ENCODE data around the gene UBAP1L. TPM values are rescaled to one million over a fixed set of nuclear protein-coding genes. Genes with fewer than 3 reads are reported as not detected.
"Not testable (repeated sequence)": the region's sequence is repeated elsewhere in the genome, so short reads cannot be mapped to it uniquely, and the experiment has no call there.

Gene UBAP1L
- total RNA-seq, 1 donor from 2014 or later: 9.6 TPM

- ChIA-PET CTCF (no interaction called here), POLR2A (no interaction called here)
- intact Hi-C loops (cut with micrococcal nuclease): loop anchor here (10.0 kb wide), 1 partner anchor 135 kb away; the partner anchor contains the start of gene CLPX
- ATAC-seq (ENCODE audit: low read depth) (no peak), DNase-seq (no peak)
- Mint-ChIP-seq H3K9me3 (no peaks in the 10 kb centered on the region), H3K27me3 (peaks cover 3% of the 10 kb centered on the region), H3K36me3 (ENCODE audit: low read depth) (no peaks in the 10 kb centered on the region), H3K27ac (peak overlapping the region; percentile 6), H3K4me1 (peaks cover 19% of the 10 kb centered on the region), H3K4me3 (no peak overlapping the region)
- TF ChIP-seq CTCF (IDR thresholded peaks at IDR 0.05): no peak
Measured at GRCh38 chr15:65050270-65050669, 64.7 kb downstream of the UBAP1L start.

DNA sequence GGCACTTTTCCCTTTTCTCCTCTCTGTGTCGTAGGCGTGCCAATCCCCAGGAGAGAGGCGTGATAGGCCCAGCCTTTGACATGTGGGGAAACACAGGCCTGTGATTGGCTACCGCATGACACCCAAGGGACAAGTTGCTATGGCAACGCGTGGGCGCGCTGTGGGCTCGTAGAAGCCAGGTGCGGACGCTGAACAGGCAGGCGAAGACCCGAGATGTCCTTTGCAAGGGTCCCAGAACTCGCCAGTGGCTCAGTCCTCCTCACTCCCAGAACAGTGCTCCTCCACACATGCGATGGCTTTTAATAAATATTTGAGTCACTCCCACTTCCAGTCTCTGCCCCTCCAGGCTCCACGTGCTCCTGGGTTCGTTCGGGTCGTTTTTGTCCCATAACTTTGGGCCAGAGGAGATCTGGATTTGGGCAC, 65.6 kb downstream of the UBAP1L start:
- Mint-ChIP-seq H3K36me3 (ENCODE audit: low read depth) (no peaks in the 10 kb centered on the region), H3K4me1 (peaks cover 19% of the 10 kb centered on the region), H3K4me3 (peak overlapping the region; percentile 77), H3K27ac (peak overlapping the region; percentile 63), H3K9me3 (no peaks in the 10 kb centered on the region), H3K27me3 (peaks cover 3% of the 10 kb centered on the region)
- ChIA-PET CTCF (no interaction called here), POLR2A (interaction anchor here (0.6 kb wide), 1 partner anchor 255 kb away, joined by 5 read pairs; the partner anchor contains the start of gene RNU5B-1)
- no peak for TF ChIP-seq CTCF (IDR thresholded peaks at IDR 0.05)
- ATAC-seq (ENCODE audit: low read depth) (peak; percentile 97), DNase-seq (peak; percentile 83)
- intact Hi-C loops (cut with micrococcal nuclease): loop anchor here (1.0 to 2.0 kb wide), 2 partner anchors 16 to 255 kb away; partner anchors contain the start of gene RNU5B-1

DNA sequence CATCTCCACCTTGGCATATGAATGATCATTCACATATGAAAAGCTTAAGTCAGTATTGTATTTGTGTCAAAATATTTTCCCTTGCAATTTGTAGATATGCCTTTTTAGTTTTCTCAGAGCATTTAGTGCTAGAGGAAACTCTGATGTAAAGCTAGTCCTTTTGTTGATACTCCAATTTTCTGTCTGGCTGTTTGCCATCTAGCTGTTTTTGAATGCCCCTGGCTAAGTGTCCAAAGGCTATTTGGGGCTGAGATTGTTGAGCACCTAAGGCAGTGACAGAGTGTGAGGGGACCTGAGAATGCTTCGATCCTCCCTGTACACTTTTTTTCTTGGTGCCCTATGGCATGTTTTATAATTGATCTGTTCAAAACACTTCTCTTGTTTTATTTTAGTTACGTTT, 66.8 kb downstream of the UBAP1L start:
- ChIA-PET CTCF (no interaction called here), POLR2A (interaction anchor here (0.7 kb wide), 2 partner anchors 320 to 347 kb away, joined by 3 read pairs; no protein-coding TSS in a partner anchor)
- no peak overlapping the region for H3K27ac Mint-ChIP-seq
- H3K27me3 Mint-ChIP-seq: peaks cover 3% of the 10 kb centered on the region
- H3K36me3 Mint-ChIP-seq (ENCODE audit: low read depth): no peaks in the 10 kb centered on the region
- ATAC-seq (ENCODE audit: low read depth): no peak
- no peak for DNase-seq
- H3K4me3 Mint-ChIP-seq: no peak overlapping the region
- H3K4me1 Mint-ChIP-seq: peaks cover 19% of the 10 kb centered on the region
- TF ChIP-seq CTCF (IDR thresholded peaks at IDR 0.05): no peak
- intact Hi-C loops (cut with micrococcal nuclease): loop anchor here (2.0 kb wide), 1 partner anchor 257 kb away; the partner anchor contains the start of gene RNU5B-1
- H3K9me3 Mint-ChIP-seq: no peaks in the 10 kb centered on the region

GRCh38 chr15:65044724-65045481, 70.1 kb downstream of the UBAP1L start, which contains the start of gene SLC51B:
SLC51B (plus strand) TSS chr15:65045387; CDS start chr15:65050005, 4,618 bp downstream.
- H3K9me3 Mint-ChIP-seq: no peaks in the 10 kb centered on the region
- DNase-seq (no peak), ATAC-seq (ENCODE audit: low read depth) (no peak)
- H3K27me3 Mint-ChIP-seq: peaks cover 7% of the 10 kb centered on the region
- H3K4me3 Mint-ChIP-seq: no peak within 1 kb of the TSS
- H3K4me1 Mint-ChIP-seq: peaks cover 10% of the 10 kb centered on the region
- ChIA-PET POLR2A (no interaction called here), CTCF (no interaction called here)
- H3K27ac Mint-ChIP-seq: no peak within 1 kb of the TSS
- no peak for TF ChIP-seq CTCF (IDR thresholded peaks at IDR 0.05)
- intact Hi-C loops (cut with micrococcal nuclease): no loop called here
- no peaks in the 10 kb centered on the region for H3K36me3 Mint-ChIP-seq (ENCODE audit: low read depth)

GRCh38 chr15:65044218-65044617, 70.8 kb downstream of the UBAP1L start:
- H3K27ac Mint-ChIP-seq; intact Hi-C loops (cut with micrococcal nuclease); H3K27me3 Mint-ChIP-seq; H3K36me3 Mint-ChIP-seq (ENCODE audit: low read depth); CTCF ChIA-PET; H3K4me3 Mint-ChIP-seq; H3K4me1 Mint-ChIP-seq; ATAC-seq (ENCODE audit: low read depth); H3K9me3 Mint-ChIP-seq; DNase-seq: not testable (repeated sequence)
- POLR2A ChIA-PET: interaction anchor here (1.5 kb wide), 1 partner anchor 10 kb away, joined by 4 read pairs; no protein-coding TSS in a partner anchor
